Osteoblast (primary cell): Measurements from ENCODE around the gene RNF144A. TPM values are rescaled to one million over a fixed set of nuclear protein-coding genes. Genes with fewer than 3 reads are reported as not detected.

Experiments used
- DNase-seq: peaks from one replicate; pipeline ENCODE4 v3.0.0; 2011; ENCODE audit warnings: low spot score, mixed read lengths; ENCODE audit not compliant: insufficient read length; ENCODE audit errors: missing footprints
- H2AFZ ChIP-seq: 2 replicates; pipeline ENCODE4 v1.6.0; 2011; ENCODE audit warnings: mild to moderate bottlenecking, low read length
- H3K27ac ChIP-seq: 2 replicates; pipeline ENCODE4 v1.5.1; 2011; ENCODE audit warnings: mild to moderate bottlenecking, low read depth, low read length, moderate library complexity
- H3K27me3 ChIP-seq: 2 replicates; pipeline ENCODE4 v1.6.0; 2012; ENCODE audit warnings: mild to moderate bottlenecking, control low read depth, inconsistent platforms, low read length, moderate library complexity; ENCODE audit not compliant: insufficient read depth
- H3K36me3 ChIP-seq: 2 replicates; pipeline ENCODE4 v1.5.1; 2011; ENCODE audit warnings: mild to moderate bottlenecking, low read length, control low read depth, moderate library complexity; ENCODE audit not compliant: insufficient read depth
- H3K4me1 ChIP-seq: 2 replicates; pipeline ENCODE4 v1.5.1; 2011; ENCODE audit warnings: mild to moderate bottlenecking, low read length, control low read depth, moderate library complexity; ENCODE audit not compliant: insufficient read depth
- H3K4me2 ChIP-seq: 2 replicates; pipeline ENCODE4 v1.6.0; 2011; ENCODE audit warnings: mild to moderate bottlenecking, low read length; ENCODE audit not compliant: insufficient read depth
- H3K4me3 ChIP-seq: fragments of 200-600 bp; sonication (generic); 3 replicates; pipeline ENCODE4 v1.5.1; 2012; ENCODE audit warnings: mild to moderate bottlenecking, low read length, inconsistent platforms; ENCODE audit not compliant: insufficient read depth
- H3K79me2 ChIP-seq: 2 replicates; pipeline ENCODE4 v1.6.0; 2012; ENCODE audit warnings: mild to moderate bottlenecking, low read length, control low read depth, inconsistent platforms; ENCODE audit not compliant: insufficient read depth
- H3K9me3 ChIP-seq: 2 replicates; pipeline ENCODE4 v1.5.1; 2011; ENCODE audit warnings: low read depth, low read length, control low read depth
- H4K20me1 ChIP-seq: 2 replicates; pipeline ENCODE4 v1.6.0; 2012; ENCODE audit warnings: mild to moderate bottlenecking, low read length, control low read depth; ENCODE audit not compliant: insufficient read depth
- total RNA-seq: library from RNA; depleted of rRNA; stranded (reverse); fragments of >200 nt; gene quantifications from 2 replicates; pipeline ENCODE4 v1.2.3, GENCODE V29; 2012
- TF ChIP-seq, protein P1 (sequence below): IDR thresholded peaks from 2 replicates; pipeline ENCODE4 v1.5.1; 2011; ENCODE audit warnings: mild to moderate bottlenecking, low read depth, low read length, moderate library complexity; ENCODE audit errors: extremely low read depth

Gene RNF144A
- total RNA-seq, 1 donor: 15.9 TPM

DNA sequence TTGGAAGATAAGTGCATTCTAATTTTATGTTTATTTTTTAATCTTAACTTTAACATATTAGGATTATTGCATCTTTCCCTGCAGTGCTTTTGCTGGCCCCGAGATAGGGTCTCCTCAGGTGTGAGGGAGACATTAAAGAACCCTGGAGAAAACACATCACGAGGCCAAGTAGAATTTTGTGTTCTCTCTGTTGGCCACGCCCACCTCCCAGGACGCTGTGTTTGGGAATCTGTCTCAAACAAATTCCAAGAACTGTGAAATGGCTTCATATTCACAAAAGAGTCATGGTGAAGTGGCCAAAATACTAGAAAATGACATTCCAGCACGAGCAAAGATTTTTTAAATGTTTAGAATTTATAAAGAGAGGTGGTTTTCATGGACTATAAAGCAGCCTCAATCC, 27.3 kb downstream of the RNF144A start:
- Histone ChIP-seq H3K27me3 (peaks cover 29% of the 10 kb centered on the region), H3K27ac (no peak overlapping the region), H4K20me1 (no peaks in the 10 kb centered on the region), H3K9me3 (no peaks in the 10 kb centered on the region), H3K4me2 (no peak overlapping the region), H3K4me3 (no peak overlapping the region), H3K79me2 (no peaks in the 10 kb centered on the region), H3K36me3 (no peaks in the 10 kb centered on the region), H3K4me1 (peaks cover 5% of the 10 kb centered on the region), H2AFZ (no peak overlapping the region)
- DNase-seq: no peak
- TF ChIP-seq, protein P1, sequence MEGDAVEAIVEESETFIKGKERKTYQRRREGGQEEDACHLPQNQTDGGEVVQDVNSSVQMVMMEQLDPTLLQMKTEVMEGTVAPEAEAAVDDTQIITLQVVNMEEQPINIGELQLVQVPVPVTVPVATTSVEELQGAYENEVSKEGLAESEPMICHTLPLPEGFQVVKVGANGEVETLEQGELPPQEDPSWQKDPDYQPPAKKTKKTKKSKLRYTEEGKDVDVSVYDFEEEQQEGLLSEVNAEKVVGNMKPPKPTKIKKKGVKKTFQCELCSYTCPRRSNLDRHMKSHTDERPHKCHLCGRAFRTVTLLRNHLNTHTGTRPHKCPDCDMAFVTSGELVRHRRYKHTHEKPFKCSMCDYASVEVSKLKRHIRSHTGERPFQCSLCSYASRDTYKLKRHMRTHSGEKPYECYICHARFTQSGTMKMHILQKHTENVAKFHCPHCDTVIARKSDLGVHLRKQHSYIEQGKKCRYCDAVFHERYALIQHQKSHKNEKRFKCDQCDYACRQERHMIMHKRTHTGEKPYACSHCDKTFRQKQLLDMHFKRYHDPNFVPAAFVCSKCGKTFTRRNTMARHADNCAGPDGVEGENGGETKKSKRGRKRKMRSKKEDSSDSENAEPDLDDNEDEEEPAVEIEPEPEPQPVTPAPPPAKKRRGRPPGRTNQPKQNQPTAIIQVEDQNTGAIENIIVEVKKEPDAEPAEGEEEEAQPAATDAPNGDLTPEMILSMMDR: no peak

DNA sequence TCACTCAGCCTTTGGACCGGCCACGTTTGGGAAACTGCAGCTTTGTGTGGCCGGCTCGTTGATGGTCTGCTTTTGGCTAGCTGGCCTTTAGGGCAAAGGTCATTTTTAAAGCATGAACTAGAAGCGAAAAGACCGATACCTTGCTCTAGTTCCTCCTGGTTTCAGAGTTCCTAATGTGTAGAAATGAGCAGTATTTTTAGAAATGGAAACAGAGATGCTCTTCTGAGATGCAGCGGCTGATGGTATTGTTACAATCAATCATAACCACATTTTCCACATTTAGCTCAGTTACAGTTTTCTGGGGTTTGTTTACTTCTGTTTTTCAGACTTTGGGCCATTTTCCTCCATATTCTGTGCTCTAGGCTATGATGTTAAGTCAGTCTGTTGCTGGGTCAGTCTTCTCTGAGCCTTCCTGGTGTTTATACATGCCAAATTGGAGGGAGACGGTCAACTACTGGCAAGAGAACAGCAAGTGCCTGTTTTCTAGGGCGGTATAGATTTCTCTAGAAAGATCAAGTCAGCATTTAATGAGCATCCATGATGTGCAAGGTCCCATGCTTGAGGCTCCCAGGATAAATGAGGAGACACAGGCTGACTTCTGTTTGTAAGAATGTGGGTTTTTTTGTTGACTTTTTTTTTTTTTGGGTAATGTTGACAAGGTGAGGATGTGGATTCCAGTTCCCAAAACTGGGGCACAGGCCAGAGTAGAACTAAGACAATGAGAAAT, 28.0 kb downstream of the RNF144A start:
- H4K20me1 ChIP-seq: no peaks in the 10 kb centered on the region
- no peaks in the 10 kb centered on the region for H3K9me3 ChIP-seq
- H3K36me3 ChIP-seq: no peaks in the 10 kb centered on the region
- H3K27ac ChIP-seq: no peak overlapping the region
- peaks cover 5% of the 10 kb centered on the region for H3K4me1 ChIP-seq
- no peak for DNase-seq
- H3K4me2 ChIP-seq: no peak overlapping the region
- H3K27me3 ChIP-seq: peaks cover 25% of the 10 kb centered on the region
- H3K4me3 ChIP-seq: no peak overlapping the region
- H3K79me2 ChIP-seq: no peaks in the 10 kb centered on the region
- no peak overlapping the region for H2AFZ ChIP-seq
- TF ChIP-seq, protein P1: no peak

- no peak overlapping the region for H3K27ac ChIP-seq
- no peak overlapping the region for H3K4me2 ChIP-seq
- no peaks in the 10 kb centered on the region for H4K20me1 ChIP-seq
- no peaks in the 10 kb centered on the region for H3K9me3 ChIP-seq
- TF ChIP-seq, protein P1: no peak
- no peak overlapping the region for H2AFZ ChIP-seq
- no peak for DNase-seq
- H3K79me2 ChIP-seq: no peaks in the 10 kb centered on the region
- peaks cover 25% of the 10 kb centered on the region for H3K27me3 ChIP-seq
- peaks cover 5% of the 10 kb centered on the region for H3K4me1 ChIP-seq
- H3K36me3 ChIP-seq: no peaks in the 10 kb centered on the region
- no peak overlapping the region for H3K4me3 ChIP-seq
Measured at GRCh38 chr2:6945821-6946220, 28.6 kb downstream of the RNF144A start.

DNA sequence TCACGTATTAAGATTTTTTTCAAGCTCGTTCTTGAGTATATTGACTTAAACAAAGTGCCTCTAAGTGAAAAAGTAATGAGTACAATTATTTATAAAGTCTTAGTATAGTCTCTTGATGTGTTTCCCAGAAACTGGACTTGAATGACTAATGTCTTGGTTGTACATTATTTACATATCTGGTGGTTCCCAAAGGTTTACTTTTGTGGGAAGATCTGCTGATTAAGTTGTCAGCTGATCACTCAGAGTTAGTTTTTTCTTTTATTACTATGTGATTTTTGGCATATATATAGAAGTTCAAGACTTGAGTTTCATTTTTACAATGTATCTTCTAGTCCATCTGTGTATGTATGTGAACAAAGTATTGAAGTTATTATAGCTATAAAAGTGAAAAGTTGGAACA, 29.5 kb downstream of the RNF144A start:
- Histone ChIP-seq H3K27ac (no peak overlapping the region), H4K20me1 (no peaks in the 10 kb centered on the region), H3K79me2 (no peaks in the 10 kb centered on the region), H2AFZ (no peak overlapping the region), H3K9me3 (no peaks in the 10 kb centered on the region), H3K27me3 (peaks cover 25% of the 10 kb centered on the region), H3K4me1 (peaks cover 5% of the 10 kb centered on the region), H3K4me2 (no peak overlapping the region), H3K4me3 (no peak overlapping the region), H3K36me3 (no peaks in the 10 kb centered on the region)
- DNase-seq: peak; percentile 86
- TF ChIP-seq, protein P1: no peak
